GM12874 (cell line): ENCODE measurements around the gene MGA.

ENCODE experiments used
- CTCF ChIP-seq: IDR thresholded peaks from 2 replicates; pipeline ENCODE4 v1.5.1; 2011; ENCODE audit warnings: low read depth, mild to moderate bottlenecking, control low read depth, low read length, moderate library complexity; ENCODE audit not compliant: insufficient read depth

MGA gene

DNA sequence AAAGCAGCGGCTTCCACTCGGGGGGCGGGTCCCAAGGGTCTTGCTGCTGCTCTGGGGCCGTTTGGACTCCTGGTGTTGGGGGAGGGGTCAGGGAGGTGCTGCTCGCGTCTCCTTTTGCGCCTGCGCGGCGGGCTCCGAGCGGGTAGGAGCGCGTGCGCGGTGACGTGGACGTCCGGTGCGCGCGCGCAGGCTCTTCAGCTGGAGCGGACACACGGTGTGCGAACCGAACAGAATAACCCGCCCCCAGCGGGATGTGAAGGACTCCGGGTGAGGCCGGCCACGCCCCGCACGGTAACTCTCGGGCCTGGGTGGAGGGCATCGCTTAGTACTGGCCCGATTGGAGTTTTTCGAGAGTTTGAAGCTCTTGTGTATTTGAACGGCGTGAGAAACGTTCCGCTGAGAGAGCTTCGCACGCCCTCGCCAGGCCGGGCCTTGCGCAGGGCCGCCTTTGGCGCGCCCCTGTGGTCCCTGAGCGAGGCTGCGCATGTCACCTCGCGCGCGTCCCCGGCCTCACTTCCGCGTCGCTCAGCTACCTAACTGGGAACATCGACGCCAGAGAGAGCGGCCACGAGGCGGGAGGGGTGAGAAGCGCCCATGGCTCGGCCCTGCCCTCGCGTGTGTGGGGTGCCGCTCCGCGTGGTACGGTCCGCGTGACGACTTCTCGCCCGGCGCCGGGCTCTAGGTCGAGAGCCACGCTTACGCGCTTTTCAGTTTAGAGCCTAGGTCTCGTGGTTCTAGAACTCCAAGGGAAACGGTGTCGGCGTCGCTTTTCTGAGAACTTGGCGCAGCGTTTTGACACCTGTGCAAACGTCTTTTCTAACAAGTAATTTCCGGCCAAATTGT is at the start of gene MGA:
Gene MGA (plus strand): TSS at position 171 of the 843 bp plus-strand sequence.
- TF ChIP-seq CTCF: no peak

DNA sequence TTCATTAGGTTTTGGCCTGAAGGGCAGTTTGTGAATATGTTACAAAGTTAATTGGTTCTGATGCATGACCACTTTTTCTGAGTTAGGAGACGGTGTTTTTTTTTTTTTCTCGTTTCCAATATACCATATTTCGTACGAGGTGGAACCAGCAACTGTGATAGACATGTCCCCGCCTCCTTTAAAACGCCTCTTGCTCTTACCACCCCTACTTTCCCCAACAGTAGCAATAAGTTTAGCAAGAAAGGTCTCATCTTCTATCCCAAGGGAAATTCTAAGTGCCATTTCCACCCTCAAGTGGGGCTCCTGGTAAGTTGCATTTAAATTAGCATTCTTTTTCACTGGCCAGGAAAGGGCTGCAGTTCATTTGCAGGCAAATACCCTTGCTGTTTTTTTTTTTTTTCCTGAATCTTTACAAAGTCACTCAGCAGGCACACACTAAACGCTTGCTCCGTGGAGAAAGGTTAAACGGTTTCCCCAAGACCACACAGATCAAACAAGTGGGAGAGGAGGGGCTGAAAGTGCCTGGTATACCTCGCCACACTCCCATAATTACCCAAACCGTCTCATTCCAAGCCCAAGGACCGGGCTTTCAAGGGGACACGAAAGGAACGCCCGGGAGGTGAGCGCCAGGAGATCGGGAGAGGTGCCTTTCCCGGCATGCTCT is 39.5 kb upstream of the MGA start:
- no peak for TF ChIP-seq CTCF

GRCh38 chr15:41621200-41622193 is 38.7 kb upstream of the MGA start:
- no peak for TF ChIP-seq CTCF

DNA sequence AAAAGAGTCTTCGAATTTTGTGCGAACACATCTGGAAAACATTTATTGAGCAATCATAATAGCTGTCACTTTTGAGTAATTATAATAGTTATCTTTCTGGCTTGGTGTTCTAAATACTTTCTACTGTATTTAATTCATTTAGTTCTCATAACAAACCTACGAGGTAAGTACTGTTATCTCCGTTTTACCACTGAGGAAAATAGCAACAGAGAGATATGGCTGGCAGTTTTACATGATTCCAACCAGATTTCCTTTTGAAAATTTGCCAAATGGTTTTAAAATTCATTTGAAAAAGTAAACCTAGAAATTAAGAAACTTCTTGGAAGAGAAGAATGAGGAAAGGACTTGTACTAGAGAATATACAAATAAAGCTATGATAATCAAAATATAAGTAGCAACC is 37.3 kb upstream of the MGA start:
- no peak for TF ChIP-seq CTCF

- TF ChIP-seq CTCF: no peak
Measured at GRCh38 chr15:41627203-41627602, 33.0 kb upstream of the MGA start.

GRCh38 chr15:41629463-41629862 is 30.7 kb upstream of the MGA start:
- no peak for TF ChIP-seq CTCF

DNA sequence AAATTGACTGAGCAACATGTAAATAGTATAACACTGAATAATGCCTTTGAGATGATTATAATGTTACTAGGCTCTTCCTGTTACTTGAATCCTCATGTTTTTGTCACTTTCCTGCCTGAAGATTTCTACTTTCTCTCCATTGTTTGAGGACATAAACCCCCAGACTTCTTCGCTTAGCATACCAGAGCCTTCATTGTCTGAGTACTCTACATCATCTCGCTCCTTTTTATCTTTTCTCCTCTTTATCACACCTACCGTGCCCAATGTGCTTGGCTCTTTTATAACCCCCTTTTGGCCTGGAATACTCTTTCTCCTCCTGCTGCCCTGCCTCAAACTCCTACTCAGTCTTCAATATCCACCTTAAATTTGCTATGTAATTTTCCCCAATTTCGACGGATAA is 30.3 kb upstream of the MGA start:
- TF ChIP-seq CTCF: no peak
